Natural killer cell (primary cell): Measurements from ENCODE around the gene ZNF730. TPM values are rescaled to one million over a fixed set of nuclear protein-coding genes. Genes with fewer than 3 reads are reported as not detected.
"Not testable (repeated sequence)": the region's sequence is repeated elsewhere in the genome, so short reads cannot be mapped to it uniquely, and the experiment has no call there.

Source experiments
- ATAC-seq, 3 donors: fragments of 150-1000 bp in 2 of 3; fragments of 200-7000 bp in 1 of 3; cut with Tn5 transposase; 1 replicate in 1 of 3; 2 replicates in 2 of 3; pipeline ENCODE4 v1.10.0; 2021; ENCODE audit warnings: mild to moderate bottlenecking in 2 of 3, moderate library complexity in 2 of 3
- DNase-seq, 2 donors: peaks; one replicate each; pipeline versions ENCODE4 v3.0.0 to v3.0.0-alpha.2; 2013 to 2021; ENCODE audit warnings: mixed read lengths in 1 of 2
- H3K27ac ChIP-seq: one replicate; pipeline ENCODE4 v1.5.1; 2013; ENCODE audit warnings: mild to moderate bottlenecking, low read length
- H3K27me3 ChIP-seq: one replicate; pipeline ENCODE4 v1.6.1; 2013; ENCODE audit warnings: low read length; ENCODE audit not compliant: control insufficient read depth, insufficient read depth
- H3K36me3 ChIP-seq: one replicate; pipeline ENCODE4 v1.6.1; 2013; ENCODE audit warnings: low read length; ENCODE audit not compliant: control insufficient read depth, insufficient read depth
- H3K4me1 ChIP-seq: one replicate; pipeline ENCODE4 v1.6.1; 2013; ENCODE audit warnings: low read length; ENCODE audit not compliant: control insufficient read depth, insufficient read depth
- H3K4me3 ChIP-seq: one replicate; pipeline ENCODE4 v1.5.1; 2013; ENCODE audit warnings: low read length
- H3K9me3 ChIP-seq: one replicate; pipeline ENCODE4 v1.6.1; 2013; ENCODE audit warnings: low read length; ENCODE audit not compliant: control insufficient read depth, insufficient read depth
- H3K27ac Mint-ChIP-seq, 2 donors: one replicate each; pipeline ENCODE4 v1.8.0; 2022; ENCODE audit warnings: mild to moderate bottlenecking in 2 of 2, mixed read lengths in 2 of 2, moderate library complexity in 1 of 2
- H3K27me3 Mint-ChIP-seq, 2 donors: one replicate each; pipeline ENCODE4 v1.8.0; 2022; ENCODE audit warnings: low read depth in 2 of 2, mixed read lengths in 2 of 2
- H3K36me3 Mint-ChIP-seq: one replicate; pipeline ENCODE4 v1.8.0; 2022; ENCODE audit warnings: mixed read lengths
- H3K4me1 Mint-ChIP-seq, 2 donors: one replicate each; pipeline ENCODE4 v1.8.0; 2022; ENCODE audit warnings: mixed read lengths in 2 of 2
- H3K4me3 Mint-ChIP-seq: one replicate; pipeline ENCODE4 v1.8.0; 2022; ENCODE audit warnings: mild to moderate bottlenecking, moderate library complexity, mixed read lengths
- H3K9me3 Mint-ChIP-seq, 2 donors: one replicate each; pipeline ENCODE4 v1.8.0; 2022; ENCODE audit warnings: mixed read lengths in 2 of 2
- CTCF ChIP-seq: fragments of 200-600 bp; IDR thresholded peaks from one replicate; pipeline ENCODE4 v1.8.0; 2022; ENCODE audit warnings: antibody characterized with exemption
- WGBS: methylation state at CpG from one replicate; pipeline ENCODE4 v1.1.7; 2013; ENCODE audit warnings: missing lambda C conversion rate; ENCODE audit not compliant: insufficient coverage; 5-methylcytosine and 5-hydroxymethylcytosine counted together
- intact Hi-C: fragments of 100-400 bp; cut with micrococcal nuclease; formaldehyde crosslinking; loops from one replicate; pipeline ENCODE4 v1.14.2; 2022
- total RNA-seq, 4 donors: library from RNA; stranded (reverse); fragments of 120-200 nt in 1 of 4; gene quantifications; one replicate each; pipeline versions ENCODE4 v1.2.3 to v1.2.4, GENCODE V29; 2013 to 2022

Gene ZNF730
- total RNA-seq, 3 donors from 2014 or later (not counting 1 experiment from before 2014, with no cell fraction given) = 0.15 to 0.34 TPM; not detected in 1

- no peaks in the 10 kb centered on the region for H3K36me3 Mint-ChIP-seq
- no peaks in the 10 kb centered on the region for H3K36me3 ChIP-seq
Observed at GRCh38 chr19:23118400-23118799, 1.6 kb downstream of the ZNF730 start.

GRCh38 chr19:23134211-23134610 is 17.4 kb downstream of the ZNF730 start:
- H3K4me3 ChIP-seq, H3K27ac ChIP-seq, H3K4me1 Mint-ChIP-seq, H3K4me3 Mint-ChIP-seq, H3K27ac Mint-ChIP-seq, H3K27me3 Mint-ChIP-seq, H3K36me3 Mint-ChIP-seq, H3K36me3 ChIP-seq, H3K9me3 ChIP-seq, ATAC-seq, intact Hi-C loops, DNase-seq, H3K27me3 ChIP-seq, H3K9me3 Mint-ChIP-seq, H3K4me1 ChIP-seq: not testable (repeated sequence)
- WGBS = 96% methylated on average over 5 of the region's 24 CpGs

More at GRCh38 chr19:23118400-23118799, 1.6 kb downstream of the ZNF730 start:
- DNase-seq (no peak), ATAC-seq (no peak)
- no peaks in the 10 kb centered on the region for H3K9me3 ChIP-seq
- no peak overlapping the region for H3K4me3 ChIP-seq
- Mint-ChIP-seq H3K4me3 (peak overlapping the region; percentile 91), H3K9me3 (peaks cover 0 to 3% of the 10 kb centered on the region in 2 donors), H3K27me3 (no peaks in the 10 kb centered on the region), H3K27ac (no peak overlapping the region), H3K4me1 (peaks cover 0 to 15% of the 10 kb centered on the region in 2 donors)
- no peaks in the 10 kb centered on the region for H3K27me3 ChIP-seq
- intact Hi-C loops = no loop called here
- no peak for TF ChIP-seq CTCF
- WGBS = 92% methylated on average over 3 of the region's 3 CpGs
- H3K27ac ChIP-seq = no peak overlapping the region
- H3K4me1 ChIP-seq = peaks cover 6% of the 10 kb centered on the region

- Histone ChIP-seq H3K9me3 (peaks cover 8% of the 10 kb centered on the region), H3K36me3 (no peaks in the 10 kb centered on the region), H3K27me3 (no peaks in the 10 kb centered on the region), H3K27ac (no peak overlapping the region), H3K4me1 (no peaks in the 10 kb centered on the region), H3K4me3 (no peak overlapping the region)
- H3K36me3 Mint-ChIP-seq = peaks cover 29% of the 10 kb centered on the region
- no peak for TF ChIP-seq CTCF
- no peaks in the 10 kb centered on the region for H3K27me3 Mint-ChIP-seq
- H3K4me3 Mint-ChIP-seq = no peak overlapping the region
- DNase-seq = no peak
- H3K27ac Mint-ChIP-seq = no peak overlapping the region
- 100% methylated on average over 1 of the region's 3 CpGs for WGBS
- H3K4me1 Mint-ChIP-seq = no peaks in the 10 kb centered on the region
- intact Hi-C loops = no loop called here
- ATAC-seq = no peak
- peaks cover 6 to 17% of the 10 kb centered on the region in 2 donors for H3K9me3 Mint-ChIP-seq
Observed at GRCh38 chr19:23145617-23146415, 29.0 kb downstream of the ZNF730 start.

GRCh38 chr19:23160766-23161165 is 43.9 kb downstream of the ZNF730 start:
- peaks cover 15% of the 10 kb centered on the region for H3K9me3 ChIP-seq
- Mint-ChIP-seq H3K27me3 (no peaks in the 10 kb centered on the region), H3K4me3 (no peak overlapping the region), H3K4me1 (no peaks in the 10 kb centered on the region), H3K27ac (no peak overlapping the region), H3K36me3 (peaks cover 22% of the 10 kb centered on the region), H3K9me3 (peaks cover 8 to 15% of the 10 kb centered on the region in 2 donors)
- no peaks in the 10 kb centered on the region for H3K36me3 ChIP-seq
- DNase-seq = no peak
- no peak for TF ChIP-seq CTCF
- WGBS = 94% methylated on average over 23 of the region's 23 CpGs
- no peak for ATAC-seq
- H3K4me1 ChIP-seq = no peaks in the 10 kb centered on the region
- H3K4me3 ChIP-seq = no peak overlapping the region
- no peaks in the 10 kb centered on the region for H3K27me3 ChIP-seq
- H3K27ac ChIP-seq = no peak overlapping the region
- intact Hi-C loops = no loop called here

- H3K27me3 ChIP-seq, H3K27me3 Mint-ChIP-seq, H3K36me3 Mint-ChIP-seq, intact Hi-C loops, H3K4me1 Mint-ChIP-seq, H3K4me3 Mint-ChIP-seq, H3K4me3 ChIP-seq, H3K9me3 ChIP-seq, DNase-seq, ATAC-seq, H3K27ac Mint-ChIP-seq, H3K36me3 ChIP-seq, H3K9me3 Mint-ChIP-seq, H3K27ac ChIP-seq, H3K4me1 ChIP-seq: not testable (repeated sequence)
- WGBS = 12% methylated on average over 9 of the region's 9 CpGs
Observed at GRCh38 chr19:23168286-23168685, 51.5 kb downstream of the ZNF730 start.
